ENCODE data around the gene WTAP.

Gene WTAP

GRCh38 chr6:159681191-159681880 is 46.0 kb upstream of the WTAP start:
- DNase-seq: no peak
- no peak overlapping the region for H3K4me3 ChIP-seq (ENCODE audit: low read depth, low read length)
- H3K9me3 ChIP-seq: no peaks in the 10 kb centered on the region
- H3K27me3 ChIP-seq: no peaks in the 10 kb centered on the region
- no peak for TF ChIP-seq CTCF (IDR thresholded peaks at IDR 0.05; ENCODE audit: low read depth, low read length)
- peaks cover 25% of the 10 kb centered on the region for H3K36me3 ChIP-seq
- H3K4me1 ChIP-seq: no peaks in the 10 kb centered on the region

- H3K9me3 ChIP-seq: no peaks in the 10 kb centered on the region
- no peak for DNase-seq
- no peaks in the 10 kb centered on the region for H3K4me1 ChIP-seq
- no peak overlapping the region for H3K4me3 ChIP-seq (ENCODE audit: low read depth, low read length)
- H3K36me3 ChIP-seq: peaks cover 29% of the 10 kb centered on the region
- H3K27me3 ChIP-seq: no peaks in the 10 kb centered on the region
- TF ChIP-seq CTCF (IDR thresholded peaks at IDR 0.05; ENCODE audit: low read depth, low read length): no peak
Measured at GRCh38 chr6:159682295-159682694, 45.0 kb upstream of the WTAP start.

GRCh38 chr6:159682810-159683209 is 44.5 kb upstream of the WTAP start:
- no peaks in the 10 kb centered on the region for H3K4me1 ChIP-seq
- TF ChIP-seq CTCF (IDR thresholded peaks at IDR 0.05; ENCODE audit: low read depth, low read length): no peak
- no peak for DNase-seq
- H3K9me3 ChIP-seq: no peaks in the 10 kb centered on the region
- no peaks in the 10 kb centered on the region for H3K27me3 ChIP-seq
- peaks cover 34% of the 10 kb centered on the region for H3K36me3 ChIP-seq
- no peak overlapping the region for H3K4me3 ChIP-seq (ENCODE audit: low read depth, low read length)

- Histone ChIP-seq H3K4me3 (ENCODE audit: low read depth, low read length) (no peak overlapping the region), H3K27me3 (no peaks in the 10 kb centered on the region), H3K9me3 (no peaks in the 10 kb centered on the region), H3K36me3 (peaks cover 33% of the 10 kb centered on the region), H3K4me1 (no peaks in the 10 kb centered on the region)
- TF ChIP-seq CTCF (IDR thresholded peaks at IDR 0.05; ENCODE audit: low read depth, low read length): no peak
- no peak for DNase-seq
Measured at GRCh38 chr6:159684013-159684304, 43.3 kb upstream of the WTAP start.

GRCh38 chr6:159686040-159686439 is 41.3 kb upstream of the WTAP start:
- Histone ChIP-seq H3K27me3 (no peaks in the 10 kb centered on the region), H3K4me1 (no peaks in the 10 kb centered on the region), H3K4me3 (ENCODE audit: low read depth, low read length) (no peak overlapping the region), H3K9me3 (no peaks in the 10 kb centered on the region), H3K36me3 (peaks cover 33% of the 10 kb centered on the region)
- DNase-seq: no peak
- TF ChIP-seq CTCF (IDR thresholded peaks at IDR 0.05; ENCODE audit: low read depth, low read length): no peak

- H3K4me1 ChIP-seq: peaks cover under 1% of the 10 kb centered on the region; the same call in 1 of the 2 replicates
- no peak overlapping the region for H3K4me3 ChIP-seq (ENCODE audit: low read depth, low read length)
- H3K36me3 ChIP-seq: peaks cover 34% of the 10 kb centered on the region
- TF ChIP-seq CTCF (IDR thresholded peaks at IDR 0.05; ENCODE audit: low read depth, low read length): no peak
- no peak for DNase-seq
- H3K27me3 ChIP-seq: no peaks in the 10 kb centered on the region
- no peaks in the 10 kb centered on the region for H3K9me3 ChIP-seq
Measured at GRCh38 chr6:159686703-159687102, 40.6 kb upstream of the WTAP start.

Data from BE2C (cell line).